ENCODE data around the gene FBXL15.

FBXL15 gene

GRCh38 chr10:102398172-102399020, 22.2 kb upstream of the FBXL15 start:
- no peak for DNase-seq

GRCh38 chr10:102399217-102400021, 21.2 kb upstream of the FBXL15 start:
- no peak for DNase-seq

- no peak for DNase-seq
Observed at GRCh38 chr10:102400076-102400475, 20.6 kb upstream of the FBXL15 start.

GRCh38 chr10:102400598-102401341, 19.9 kb upstream of the FBXL15 start:
- DNase-seq, result no peak

GRCh38 chr10:102401342-102401654, 19.3 kb upstream of the FBXL15 start:
- no peak for DNase-seq

GRCh38 chr10:102401735-102402511, 18.7 kb upstream of the FBXL15 start:
- DNase-seq, result no peak

GRCh38 chr10:102402512-102402896, 18.1 kb upstream of the FBXL15 start:
- no peak for DNase-seq

- no peak for DNase-seq
Observed at GRCh38 chr10:102403115-102403514, 17.5 kb upstream of the FBXL15 start.

GRCh38 chr10:102404361-102405107, 16.1 kb upstream of the FBXL15 start:
- DNase-seq, result no peak

GRCh38 chr10:102405108-102405571, 15.5 kb upstream of the FBXL15 start:
- no peak for DNase-seq

GRCh38 chr10:102405632-102406031, 15.0 kb upstream of the FBXL15 start:
- DNase-seq, result no peak

GRCh38 chr10:102406815-102407214, 13.8 kb upstream of the FBXL15 start:
- no peak for DNase-seq

- no peak for DNase-seq
Observed at GRCh38 chr10:102407425-102408130, 13.1 kb upstream of the FBXL15 start.

- no peak for DNase-seq
Observed at GRCh38 chr10:102408131-102408727, 12.4 kb upstream of the FBXL15 start.

- DNase-seq, result no peak
Observed at GRCh38 chr10:102408728-102409603, 11.7 kb upstream of the FBXL15 start.

- DNase-seq, result no peak
Observed at GRCh38 chr10:102409604-102410428, 10.8 kb upstream of the FBXL15 start.

- no peak for DNase-seq
Observed at GRCh38 chr10:102410429-102411073, 10.1 kb upstream of the FBXL15 start.
